HEK293 (cell line): Measurements from ENCODE around the gene FBXO2.

Experiments used
- CTCF ChIA-PET: fragments of 350-600 bp; formaldehyde crosslinking; extraction: SDS; loops from one replicate; lab custom pipeline; 2021; ENCODE audit warnings: antibody characterized with exemption; lab: Yijun Ruan, JAX
- POLR2A ChIA-PET: fragments of 300-600 bp; formaldehyde crosslinking; extraction: SDS; loops from one replicate; lab custom pipeline; 2020; ENCODE audit warnings: antibody characterized with exemption, inconsistent platforms; lab: Yijun Ruan, JAX
- H3K27ac ChIP-seq: fragments of 200-500 bp; sonication (Bioruptor generic); 2 replicates; pipeline ENCODE4 v1.5.1; 2014; ENCODE audit warnings: low read depth, low read length, control low read depth, inconsistent platforms; ENCODE audit errors: extremely low read depth
- H3K36me3 ChIP-seq, 2 experiments: fragments of 200-500 bp in 1 of 2; sonication (Bioruptor generic) in 1 of 2; 1 replicate in 1 of 2; 2 replicates in 1 of 2; pipeline ENCODE4 v1.5.1; 2014 to 2017; ENCODE audit warnings: inconsistent platforms in 2 of 2, low read length in 2 of 2; ENCODE audit not compliant: control insufficient read depth in 2 of 2, insufficient read depth in 1 of 2
- H3K4me1 ChIP-seq: fragments of 200-500 bp; sonication (Bioruptor generic); 2 replicates; pipeline ENCODE4 v1.5.1; 2014; ENCODE audit warnings: mild to moderate bottlenecking, low read length, inconsistent platforms; ENCODE audit not compliant: control insufficient read depth, insufficient read depth
- H3K4me3 ChIP-seq: 2 replicates; pipeline ENCODE4 v1.5.1; 2011; ENCODE audit warnings: low read depth, mild to moderate bottlenecking, control low read depth, low read length, moderate library complexity
- H3K9me3 ChIP-seq: fragments of 200-500 bp; sonication (Bioruptor generic); 2 replicates; pipeline ENCODE4 v1.5.1; 2014; ENCODE audit warnings: low read depth, low read length, inconsistent platforms; ENCODE audit not compliant: control insufficient read depth, insufficient read depth
- ATF2 ChIP-seq: fragments of 450-650 bp; formaldehyde crosslinking; IDR thresholded peaks from 2 replicates; pipeline ENCODE4 v1.5.1; 2016; ENCODE audit warnings: missing biosample characterization, missing genetic modification characterization, low read depth
- CTCF ChIP-seq: fragments of 450-650 bp; formaldehyde crosslinking; IDR thresholded peaks from 2 replicates; pipeline ENCODE4 v1.5.1; 2016; ENCODE audit warnings: missing biosample characterization, missing genetic modification characterization
- GLI4 ChIP-seq: fragments of 450-650 bp; formaldehyde crosslinking; IDR thresholded peaks from 2 replicates; pipeline ENCODE4 v1.5.1; 2016; ENCODE audit warnings: missing biosample characterization, missing genetic modification characterization
- HOXA7 ChIP-seq: sonication (generic); formaldehyde crosslinking; IDR thresholded peaks from 2 replicates; pipeline ENCODE4 v1.8.1; 2022; ENCODE audit warnings: missing genetic modification reagents, borderline replicate concordance
- HOXD13 ChIP-seq: sonication (generic); formaldehyde crosslinking; IDR thresholded peaks from 2 replicates; pipeline ENCODE4 v1.8.0; 2022; ENCODE audit warnings: missing genetic modification reagents, borderline replicate concordance
- MYNN ChIP-seq: fragments of 450-650 bp; formaldehyde crosslinking; IDR thresholded peaks from 2 replicates; pipeline ENCODE4 v1.5.1; 2016; ENCODE audit warnings: missing biosample characterization, missing genetic modification characterization, borderline replicate concordance
- PRDM4 ChIP-seq: fragments of 450-650 bp; formaldehyde crosslinking; IDR thresholded peaks from 2 replicates; pipeline ENCODE4 v1.5.1; 2017; ENCODE audit warnings: missing biosample characterization, missing genetic modification characterization
- SP2 ChIP-seq: fragments of 450-650 bp; formaldehyde crosslinking; IDR thresholded peaks from 2 replicates; pipeline ENCODE4 v1.5.1; 2016; ENCODE audit warnings: missing biosample characterization, missing genetic modification characterization
- ZBTB8A ChIP-seq: fragments of 450-650 bp; formaldehyde crosslinking; IDR thresholded peaks from 2 replicates; pipeline ENCODE4 v1.5.1; 2016; ENCODE audit warnings: missing biosample characterization, missing genetic modification characterization
- ZIC2 ChIP-seq: fragments of 450-650 bp; formaldehyde crosslinking; IDR thresholded peaks from 2 replicates; pipeline ENCODE4 v1.5.1; 2016; ENCODE audit warnings: missing biosample characterization, missing genetic modification characterization
- ZNF174 ChIP-seq: fragments of 450-650 bp; formaldehyde crosslinking; IDR thresholded peaks from 2 replicates; pipeline ENCODE4 v1.5.0; 2017; ENCODE audit warnings: missing biosample characterization, mild to moderate bottlenecking, missing genetic modification characterization
- ZNF18 ChIP-seq: fragments of 450-650 bp; formaldehyde crosslinking; IDR thresholded peaks from 2 replicates; pipeline ENCODE4 v1.5.1; 2016; ENCODE audit warnings: missing biosample characterization, missing genetic modification characterization
- ZNF2 ChIP-seq: fragments of 450-650 bp; formaldehyde crosslinking; IDR thresholded peaks from 2 replicates; pipeline ENCODE4 v1.5.1; 2016; ENCODE audit warnings: missing biosample characterization, missing genetic modification characterization
- ZNF311 ChIP-seq: fragments of 450-650 bp; formaldehyde crosslinking; IDR thresholded peaks from 2 replicates; pipeline ENCODE4 v1.5.1; 2017; ENCODE audit warnings: missing biosample characterization, missing genetic modification characterization, borderline replicate concordance
- ZNF488 ChIP-seq: fragments of 450-650 bp; formaldehyde crosslinking; IDR thresholded peaks from 2 replicates; pipeline ENCODE4 v1.5.1; 2016; ENCODE audit warnings: missing biosample characterization, missing genetic modification characterization
- ZNF501 ChIP-seq: fragments of 450-650 bp; formaldehyde crosslinking; IDR thresholded peaks from 2 replicates; pipeline ENCODE4 v1.5.1; 2016; ENCODE audit warnings: missing biosample characterization, missing genetic modification characterization
- ZNF513 ChIP-seq: fragments of 450-650 bp; IDR thresholded peaks from 2 replicates; pipeline ENCODE4 v1.5.1; 2018; ENCODE audit warnings: missing biosample characterization, missing genetic modification characterization
- ZNF544 ChIP-seq: fragments of 450-650 bp; formaldehyde crosslinking; IDR thresholded peaks from 2 replicates; pipeline ENCODE4 v1.5.0; 2017; ENCODE audit warnings: missing biosample characterization, missing genetic modification characterization
- ZNF776 ChIP-seq: fragments of 450-650 bp; formaldehyde crosslinking; IDR thresholded peaks from 2 replicates; pipeline ENCODE4 v1.5.0; 2017; ENCODE audit warnings: missing biosample characterization, missing genetic modification characterization, borderline replicate concordance
- ZNF843 ChIP-seq: fragments of 450-650 bp; formaldehyde crosslinking; IDR thresholded peaks from 2 replicates; pipeline ENCODE4 v1.5.1; 2016; ENCODE audit warnings: missing biosample characterization, missing genetic modification characterization
- ZSCAN16 ChIP-seq: fragments of 450-650 bp; formaldehyde crosslinking; IDR thresholded peaks from 2 replicates; pipeline ENCODE4 v1.5.1; 2016; ENCODE audit warnings: missing biosample characterization, missing genetic modification characterization

Gene FBXO2

GRCh38 chr1:11697188-11697892 lies 43.1 kb upstream of the FBXO2 start:
- H3K4me1 ChIP-seq: no peaks in the 10 kb centered on the region
- no peaks in the 10 kb centered on the region for H3K9me3 ChIP-seq
- H3K36me3 ChIP-seq: no peaks in the 10 kb centered on the region
- POLR2A ChIA-PET: interaction anchor here (0.6 to 1.4 kb wide), 2 partner anchors 44 to 109 kb away, joined by 3 to 9 read pairs; partner anchors contain the start of gene CLCN6
- H3K4me3 ChIP-seq: no peak overlapping the region
- H3K27ac ChIP-seq: no peak overlapping the region
- TF ChIP-seq ZNF544 (tag by site-specific recombination): no peak
- no peak for TF ChIP-seq ZNF18
- TF ChIP-seq ZNF776 (tag by site-specific recombination): no peak
- TF ChIP-seq ZSCAN16: no peak
- TF ChIP-seq ZNF2 (tag by site-specific recombination): no peak
- no peak for TF ChIP-seq ATF2 (tag by site-specific recombination)
- no peak for TF ChIP-seq HOXA7 (CRISPR knock-in tag)
- TF ChIP-seq SP2 (tag by site-specific recombination): no peak
- TF ChIP-seq ZNF843: no peak
- no peak for TF ChIP-seq MYNN (tag by site-specific recombination)
- no peak for TF ChIP-seq ZIC2 (tag by site-specific recombination)
- no peak for TF ChIP-seq ZNF488 (tag by site-specific recombination)
- no peak for TF ChIP-seq ZNF513
- CTCF ChIA-PET: interaction anchor here (1.0 kb wide), 2 partner anchors 10 to 15 kb away, joined by 3 to 5 read pairs; no protein-coding TSS in a partner anchor

- H3K9me3 ChIP-seq: no peaks in the 10 kb centered on the region
- no peak overlapping the region for H3K27ac ChIP-seq
- CTCF ChIA-PET: interaction anchor here (0.7 to 2.4 kb wide), 4 partner anchors 13 to 51 kb away, joined by 3 to 6 read pairs (median 4); partner anchors contain the start of gene FBXO6
- no peak overlapping the region for H3K4me3 ChIP-seq
- no peaks in the 10 kb centered on the region for H3K36me3 ChIP-seq
- H3K4me1 ChIP-seq: no peaks in the 10 kb centered on the region
- POLR2A ChIA-PET: no interaction called here
- TF ChIP-seq GLI4: no peak
- TF ChIP-seq ZBTB8A (tag by site-specific recombination): no peak
- TF ChIP-seq ZNF311: no peak
- no peak for TF ChIP-seq CTCF
- no peak for TF ChIP-seq PRDM4 (tag by site-specific recombination)
- TF ChIP-seq ZNF501 (tag by site-specific recombination): no peak
- TF ChIP-seq ZNF776 (tag by site-specific recombination): no peak
- TF ChIP-seq ZNF513: no peak
- no peak for TF ChIP-seq ZNF174 (tag by site-specific recombination)
- no peak for TF ChIP-seq HOXD13 (CRISPR knock-in tag)
These were observed 41.6 kb upstream of the FBXO2 start for GRCh38 chr1:11695861-11696260.
